Measurements from ENCODE around the gene E2F2. TPM values are rescaled to one million over a fixed set of nuclear protein-coding genes. Genes with fewer than 3 reads are reported as not detected.

The E2F2 gene
- total and polyA plus RNA-seq, 2 of the 13 experiments (the other 11 are each of a cell fraction or from before 2014, with no cell fraction given), result 0.65 to 6.6 TPM

DNA sequence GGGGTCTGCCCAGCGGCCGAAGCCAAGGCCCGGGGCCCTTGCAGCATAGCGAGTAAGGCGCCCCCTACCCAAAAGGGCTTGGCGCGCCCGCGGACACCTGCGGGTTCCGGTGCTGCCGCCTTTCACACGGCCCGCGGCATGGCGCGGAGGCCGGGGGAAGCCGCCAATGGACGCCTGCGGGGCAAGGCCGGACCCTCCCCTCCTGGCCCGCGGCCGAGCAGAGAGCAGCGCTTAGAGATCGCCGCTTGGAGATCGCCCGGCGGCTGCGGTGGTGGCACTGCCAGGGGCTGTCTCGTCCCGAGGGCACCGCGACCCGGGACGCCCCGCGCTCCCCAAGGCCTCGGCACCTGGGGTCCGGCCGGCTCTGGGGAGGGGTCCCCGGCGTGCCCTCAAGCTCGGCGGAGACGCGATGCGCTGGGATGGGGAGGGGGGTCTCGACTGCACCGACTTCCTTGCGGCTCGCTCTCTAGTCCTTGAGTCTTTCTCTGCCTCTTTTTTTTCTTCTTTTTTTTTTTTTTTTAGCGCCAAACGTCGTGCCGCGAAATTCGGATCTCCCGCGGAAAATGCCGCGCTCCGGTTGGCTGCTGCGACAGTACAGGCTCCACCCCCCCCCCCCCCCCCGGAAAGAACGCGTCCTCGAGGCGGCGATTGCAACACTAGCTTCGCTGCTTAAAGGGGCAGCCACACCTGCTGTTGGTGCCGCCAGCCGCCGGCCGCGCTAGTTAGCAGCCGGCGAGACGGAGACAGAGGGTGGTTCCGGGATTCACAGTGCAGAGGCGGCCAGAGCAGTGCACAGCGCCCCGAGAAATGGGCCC is at the start of gene E2F2 (continued):
- TF ChIP-seq ZBTB7A (CRISPR knock-in tag; IDR thresholded peaks at IDR 0.05) (peak; percentile 21; the same call in 1 of the 2 replicates), PTBP1 (IDR thresholded peaks at IDR 0.05; ENCODE audit: low read depth, low read length, poor library complexity, severe bottlenecking) (no peak), ZNF225 (CRISPR knock-in tag; IDR thresholded peaks at IDR 0.05) (0 out of 2 replicates have a peak, but pooled peaks have one; percentile 25), ZNF17 (CRISPR knock-in tag; IDR thresholded peaks at IDR 0.05) (no peak), ZNF605 (CRISPR knock-in tag; IDR thresholded peaks at IDR 0.05) (no peak), MEF2D (CRISPR knock-in tag; IDR thresholded peaks at IDR 0.05) (no peak), MYNN (CRISPR knock-in tag; IDR thresholded peaks at IDR 0.05; ENCODE audit: low read depth) (no peak), MBD4 (IDR thresholded peaks at IDR 0.05; ENCODE audit: borderline replicate concordance, low read length) (no peak), MZF1 (CRISPR knock-in tag; IDR thresholded peaks at IDR 0.05; ENCODE audit: borderline replicate concordance) (no peak), ZSCAN22 (CRISPR knock-in tag; IDR thresholded peaks at IDR 0.05) (peak; percentile 19; the same call in 1 of the 2 replicates), MIXL1 (CRISPR knock-in tag; IDR thresholded peaks at IDR 0.05) (no peak), ZBTB38 (CRISPR knock-in tag; IDR thresholded peaks at IDR 0.05) (peak; percentile 26; the same call in 1 of the 2 replicates), ZNF282 (IDR thresholded peaks at IDR 0.05; ENCODE audit: partially characterized antibody) (no peak), MAZ (IDR thresholded peaks at IDR 0.05; ENCODE audit: borderline replicate concordance, low read depth, low read length) (0 out of 2 replicates have a peak, but pooled peaks have one; percentile 18), MAZ (CRISPR knock-in tag; IDR thresholded peaks at IDR 0.05; ENCODE audit: low read depth) (no peak), RXRB (CRISPR knock-in tag; IDR thresholded peaks at IDR 0.05; ENCODE audit: borderline replicate concordance) (peak; percentile 35; the same call in 1 of the 2 replicates), ZNF629 (CRISPR knock-in tag; conservative IDR thresholded peaks at IDR 0.05) (0 out of 2 replicates have a peak, but pooled peaks have one; percentile 37), ZNF567 (CRISPR knock-in tag; IDR thresholded peaks at IDR 0.05; ENCODE audit: borderline replicate concordance) (no peak), ZNF75D (CRISPR knock-in tag; IDR thresholded peaks at IDR 0.05; ENCODE audit: borderline replicate concordance) (peak; percentile 41; the same call in 1 of the 2 replicates), TMF1 (CRISPR knock-in tag; IDR thresholded peaks at IDR 0.05; ENCODE audit: low read depth) (0 out of 2 replicates have a peak, but pooled peaks have one; percentile 32), IRF2 (CRISPR knock-in tag; IDR thresholded peaks at IDR 0.05) (peak; percentile 51; the same call in 1 of the 2 replicates), ZSCAN12 (CRISPR knock-in tag; IDR thresholded peaks at IDR 0.05) (no peak), HNF4A (CRISPR knock-in tag; IDR thresholded peaks at IDR 0.05) (peak; percentile 24; the same call in 1 of the 2 replicates), ZFP36L1 (CRISPR knock-in tag; IDR thresholded peaks at IDR 0.05) (no peak), NCOA5 (CRISPR knock-in tag; IDR thresholded peaks at IDR 0.05) (no peak), ZNF484 (CRISPR knock-in tag; IDR thresholded peaks at IDR 0.05; ENCODE audit: borderline replicate concordance, low read depth) (no peak), PHF21A (CRISPR knock-in tag; IDR thresholded peaks at IDR 0.05) (0 out of 2 replicates have a peak, but pooled peaks have one; percentile 26), SIN3A (IDR thresholded peaks at IDR 0.05; ENCODE audit: borderline replicate concordance, low read depth, low read length) (peak; percentile 84; the same call in 1 of the 2 replicates)
- TF ChIP-seq, protein P1, sequence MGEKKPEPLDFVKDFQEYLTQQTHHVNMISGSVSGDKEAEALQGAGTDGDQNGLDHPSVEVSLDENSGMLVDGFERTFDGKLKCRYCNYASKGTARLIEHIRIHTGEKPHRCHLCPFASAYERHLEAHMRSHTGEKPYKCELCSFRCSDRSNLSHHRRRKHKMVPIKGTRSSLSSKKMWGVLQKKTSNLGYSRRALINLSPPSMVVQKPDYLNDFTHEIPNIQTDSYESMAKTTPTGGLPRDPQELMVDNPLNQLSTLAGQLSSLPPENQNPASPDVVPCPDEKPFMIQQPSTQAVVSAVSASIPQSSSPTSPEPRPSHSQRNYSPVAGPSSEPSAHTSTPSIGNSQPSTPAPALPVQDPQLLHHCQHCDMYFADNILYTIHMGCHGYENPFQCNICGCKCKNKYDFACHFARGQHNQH (CRISPR knock-in tag; IDR thresholded peaks at IDR 0.05), result no peak
- TF ChIP-seq, protein P2, sequence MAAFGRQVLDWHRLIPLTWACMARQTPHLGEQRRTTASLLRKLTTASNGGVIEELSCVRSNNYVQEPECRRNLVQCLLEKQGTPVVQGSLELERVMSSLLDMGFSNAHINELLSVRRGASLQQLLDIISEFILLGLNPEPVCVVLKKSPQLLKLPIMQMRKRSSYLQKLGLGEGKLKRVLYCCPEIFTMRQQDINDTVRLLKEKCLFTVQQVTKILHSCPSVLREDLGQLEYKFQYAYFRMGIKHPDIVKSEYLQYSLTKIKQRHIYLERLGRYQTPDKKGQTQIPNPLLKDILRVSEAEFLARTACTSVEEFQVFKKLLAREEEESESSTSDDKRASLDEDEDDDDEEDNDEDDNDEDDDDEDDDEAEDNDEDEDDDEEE (CRISPR knock-in tag; IDR thresholded peaks at IDR 0.05), result 0 out of 2 replicates have a peak, but pooled peaks have one; percentile 57

Data from HepG2 (cell line).